Endothelial cell of umbilical vein (primary cell): ENCODE results near the gene MGARP. TPM values are rescaled to one million over a fixed set of nuclear protein-coding genes. Genes with fewer than 3 reads are reported as not detected.

Experiments used
- BruUV-seq: library from RNA; stranded (reverse); fragments of 400-500 nt; replicated peaks from 2 replicates; lab custom pipeline; 2021; lab: Mats Ljungman, UMichigan
- CTCF ChIA-PET: fragments of 300-600, 350-600 bp; sonication (Branson Sonifier 250); formaldehyde crosslinking; loops from one replicate; lab custom pipeline; 2021; ENCODE audit warnings: antibody characterized with exemption, inconsistent platforms; lab: Charles Lee
- POLR2A ChIA-PET: fragments of 300-600, 350-600 bp; sonication (Branson Sonifier 250); formaldehyde crosslinking; loops from one replicate; lab custom pipeline; 2021; ENCODE audit warnings: antibody characterized with exemption, inconsistent platforms; lab: Charles Lee
- DNase-seq: peaks from one replicate; pipeline ENCODE4 v3.0.0-alpha.2; 2011; ENCODE audit warnings: low read depth, low spot score
- FAIRE-seq: peaks from 2 replicates; lab custom pipeline; 2011; peaks lifted over from hg19 to GRCh38; lab: Jason Lieb, UNC
- H2AFZ ChIP-seq: 2 replicates; pipeline ENCODE4 v1.6.0; 2012; ENCODE audit warnings: low read depth, low read length, control low read depth, inconsistent platforms
- H3K27ac ChIP-seq: 2 replicates; pipeline ENCODE4 v1.5.1; 2011; ENCODE audit warnings: low read depth, mild to moderate bottlenecking, control low read depth, low read length, moderate library complexity; ENCODE audit not compliant: insufficient read depth
- H3K27me3 ChIP-seq, 2 experiments: 2 replicates each; pipeline versions ENCODE4 v1.6.0 to v1.6.1; 2011; ENCODE audit warnings: low read length in 2 of 2, mixed read lengths in 1 of 2; ENCODE audit not compliant: control insufficient read depth in 2 of 2, insufficient read depth in 2 of 2
- H3K36me3 ChIP-seq, 2 experiments: 2 replicates in 1 of 2; 3 replicates in 1 of 2; pipeline ENCODE4 v1.5.1; 2011; ENCODE audit warnings: low read length in 2 of 2, mild to moderate bottlenecking in 1 of 2, moderate library complexity in 1 of 2; ENCODE audit not compliant: control insufficient read depth in 2 of 2, insufficient read depth in 2 of 2; ENCODE audit errors: extremely low read depth in 1 of 2
- H3K4me1 ChIP-seq: 3 replicates; pipeline ENCODE4 v1.5.1; 2011; ENCODE audit warnings: mild to moderate bottlenecking, low read length; ENCODE audit not compliant: control insufficient read depth, insufficient read depth; ENCODE audit errors: extremely low read depth
- H3K4me2 ChIP-seq: 2 replicates; pipeline ENCODE4 v1.6.1; 2011; ENCODE audit warnings: low read length, control low read depth, mixed read lengths; ENCODE audit not compliant: insufficient read depth
- H3K4me3 ChIP-seq, 3 experiments: fragments of 200-600 bp in 1 of 3; sonication (generic), shearing (Covaris generic) in 1 of 3; replicated peaks in 1 of 3; 2 replicates each; pipeline ENCODE4 v1.5.1; 2011 to 2016; ENCODE audit warnings: control low read depth in 3 of 3, low read length in 3 of 3, mild to moderate bottlenecking in 2 of 3, inconsistent platforms in 1 of 3, low read depth in 1 of 3, moderate library complexity in 1 of 3; ENCODE audit not compliant: insufficient read depth in 1 of 3
- H3K79me2 ChIP-seq: 2 replicates; pipeline ENCODE4 v1.6.0; 2012; ENCODE audit warnings: low read length, inconsistent platforms; ENCODE audit not compliant: control insufficient read depth, insufficient read depth
- H3K9ac ChIP-seq: replicated peaks from 2 replicates; pipeline ENCODE3; 2011; ENCODE audit warnings: low read length, control low read depth; ENCODE audit not compliant: insufficient read depth; ENCODE audit errors: extremely low read depth
- H3K9me1 ChIP-seq: replicated peaks from 3 replicates; pipeline ENCODE4 v1.6.0; 2011; ENCODE audit warnings: mild to moderate bottlenecking, low read length; ENCODE audit not compliant: control insufficient read depth, insufficient read depth; ENCODE audit errors: extremely low read depth
- H3K9me3 ChIP-seq: replicated peaks from 2 replicates; pipeline ENCODE4 v1.5.1; 2012; ENCODE audit warnings: low read length, inconsistent platforms; ENCODE audit not compliant: control insufficient read depth, insufficient read depth
- H4K20me1 ChIP-seq: replicated peaks from 2 replicates; pipeline ENCODE3; 2011; ENCODE audit warnings: mild to moderate bottlenecking, low read length; ENCODE audit not compliant: control insufficient read depth, insufficient read depth; ENCODE audit errors: extremely low read depth
- EZH2 ChIP-seq: IDR thresholded peaks from 2 replicates; pipeline ENCODE4 v1.6.1; 2012; ENCODE audit warnings: borderline replicate concordance, low read depth, mild to moderate bottlenecking, moderate library complexity, low read length, inconsistent platforms; ENCODE audit not compliant: severe bottlenecking
- FOS ChIP-seq: IDR thresholded peaks from 2 replicates; pipeline ENCODE4 v1.6.1; 2011; ENCODE audit warnings: mild to moderate bottlenecking, low read length, moderate library complexity, borderline replicate concordance; ENCODE audit not compliant: insufficient read depth
- GATA2 ChIP-seq: IDR thresholded peaks from 2 replicates; pipeline ENCODE4 v1.7.0; 2011; ENCODE audit warnings: low read depth, mild to moderate bottlenecking, moderate library complexity, mixed read lengths, low read length; ENCODE audit not compliant: insufficient read length, insufficient read depth
- JUN ChIP-seq: IDR thresholded peaks from 2 replicates; pipeline ENCODE4 v1.6.1; 2011; ENCODE audit warnings: borderline replicate concordance, low read depth; ENCODE audit not compliant: insufficient read length, insufficient read depth
- MAX ChIP-seq: IDR thresholded peaks from 2 replicates; pipeline ENCODE4 v1.6.1; 2011; ENCODE audit not compliant: insufficient read depth, insufficient read length
- MYC ChIP-seq: IDR thresholded peaks from one replicate; pipeline ENCODE4 v1.6.1; 2011; ENCODE audit warnings: mild to moderate bottlenecking, low read depth, low read length
- POLR2A ChIP-seq: IDR thresholded peaks from 2 replicates; pipeline ENCODE4 v1.6.1; 2012; ENCODE audit warnings: low read depth, mild to moderate bottlenecking, control low read depth, low read length
- POLR2AphosphoS5 ChIP-seq: IDR thresholded peaks from 2 replicates; pipeline ENCODE4 v1.6.1; 2012; ENCODE audit warnings: low read depth, mild to moderate bottlenecking, control low read depth, low read length, moderate library complexity; ENCODE audit not compliant: insufficient read depth
- dilution Hi-C: fragments of 300-500 bp; cut with MboI; formaldehyde crosslinking; loops from one replicate; pipeline ENCODE4 v1.15.0; 2019; ENCODE audit warnings: low sequenced_read_pairs; ENCODE audit not compliant: extremely low pct_ligation_motif_present
- intact Hi-C: fragments of 100-400 bp; cut with micrococcal nuclease; formaldehyde crosslinking; loops from one replicate; pipeline ENCODE4 v1.10.0; 2022
- polyA plus RNA-seq, 4 experiments: library from polyadenylated mRNA; depleted of rRNA in 3 of 4; stranded (reverse) in 3 of 4; unstranded in 1 of 4; fragments of >200 nt; gene quantifications; 2 replicates each; pipeline versions ENCODE4 v1.2.1 to v1.2.3, GENCODE V29; 2011 to 2012; ENCODE audit warnings: missing spikeins in 1 of 4
- total RNA-seq: library from RNA; stranded (reverse); gene quantifications from 2 replicates; pipeline ENCODE4 v1.2.3, GENCODE V29; 2021
- TF ChIP-seq, protein P1 (sequence below), 2 donors: IDR thresholded peaks; 1 replicate in 1 of 2; 2 replicates in 1 of 2; pipeline ENCODE4 v1.5.1; 2011; ENCODE audit warnings: low read length in 2 of 2, mild to moderate bottlenecking in 2 of 2, moderate library complexity in 2 of 2, control low read depth in 1 of 2, inconsistent platforms in 1 of 2, low read depth in 1 of 2; ENCODE audit not compliant: insufficient read depth in 1 of 2; ENCODE audit errors: extremely low read depth in 1 of 2

MGARP gene
- total and polyA plus RNA-seq, 2 donors (not counting 3 experiments of a cell fraction or from before 2014, with no cell fraction given), result 25.9 to 26.6 TPM

DNA sequence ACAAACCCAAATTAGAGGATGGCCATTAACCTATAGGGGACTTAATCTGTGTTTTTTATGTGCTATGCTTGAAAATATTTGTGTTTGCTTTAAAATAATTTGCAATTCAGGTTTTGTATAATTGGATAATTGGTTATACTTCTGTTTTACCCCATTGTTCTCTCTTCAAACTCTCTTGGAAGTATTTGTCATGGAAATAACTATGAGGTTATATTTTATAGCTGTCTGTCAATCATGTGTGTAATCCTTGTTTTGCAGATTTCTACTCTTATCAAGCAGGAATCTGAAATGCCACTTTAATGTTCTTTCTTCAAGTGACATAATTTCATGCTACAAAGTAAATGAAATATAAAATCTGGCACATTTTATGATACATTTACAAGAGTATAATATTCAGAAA is 37.6 kb upstream of the MGARP start:
- H3K79me2 ChIP-seq, result peaks cover 99% of the 10 kb centered on the region
- no peaks in the 10 kb centered on the region for H3K36me3 ChIP-seq
- ChIA-PET POLR2A (no interaction called here), CTCF (no interaction called here)
- no peaks in the 10 kb centered on the region for H3K9me1 ChIP-seq
- dilution Hi-C loops, result no loop called here
- no peaks in the 10 kb centered on the region for H3K9me3 ChIP-seq
- H3K9ac ChIP-seq, result no peak overlapping the region
- intact Hi-C loops, result no loop called here
- no peaks in the 10 kb centered on the region for H3K4me1 ChIP-seq
- TF ChIP-seq MAX, result no peak
- no peak for TF ChIP-seq MYC
- no peak for TF ChIP-seq EZH2
- no peak for TF ChIP-seq FOS
- TF ChIP-seq JUN, result no peak
- no peak for TF ChIP-seq POLR2AphosphoS5
- no peak for TF ChIP-seq GATA2
- TF ChIP-seq POLR2A, result no peak
- TF ChIP-seq, protein P1, sequence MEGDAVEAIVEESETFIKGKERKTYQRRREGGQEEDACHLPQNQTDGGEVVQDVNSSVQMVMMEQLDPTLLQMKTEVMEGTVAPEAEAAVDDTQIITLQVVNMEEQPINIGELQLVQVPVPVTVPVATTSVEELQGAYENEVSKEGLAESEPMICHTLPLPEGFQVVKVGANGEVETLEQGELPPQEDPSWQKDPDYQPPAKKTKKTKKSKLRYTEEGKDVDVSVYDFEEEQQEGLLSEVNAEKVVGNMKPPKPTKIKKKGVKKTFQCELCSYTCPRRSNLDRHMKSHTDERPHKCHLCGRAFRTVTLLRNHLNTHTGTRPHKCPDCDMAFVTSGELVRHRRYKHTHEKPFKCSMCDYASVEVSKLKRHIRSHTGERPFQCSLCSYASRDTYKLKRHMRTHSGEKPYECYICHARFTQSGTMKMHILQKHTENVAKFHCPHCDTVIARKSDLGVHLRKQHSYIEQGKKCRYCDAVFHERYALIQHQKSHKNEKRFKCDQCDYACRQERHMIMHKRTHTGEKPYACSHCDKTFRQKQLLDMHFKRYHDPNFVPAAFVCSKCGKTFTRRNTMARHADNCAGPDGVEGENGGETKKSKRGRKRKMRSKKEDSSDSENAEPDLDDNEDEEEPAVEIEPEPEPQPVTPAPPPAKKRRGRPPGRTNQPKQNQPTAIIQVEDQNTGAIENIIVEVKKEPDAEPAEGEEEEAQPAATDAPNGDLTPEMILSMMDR (IDR thresholded peaks at IDR 0.05; ENCODE audit: extremely low read depth in 1 of 2, insufficient read depth in 1 of 2, low read depth in 1 of 2, low read length in 2 of 2), result no peak
- H4K20me1 ChIP-seq, result peaks cover 15% of the 10 kb centered on the region
- H3K4me2 ChIP-seq, result no peak overlapping the region
- FAIRE-seq, result no peak
- no peaks in the 10 kb centered on the region for H3K27me3 ChIP-seq
- no TSS peak for BruUV-seq
- H2AFZ ChIP-seq, result no peak overlapping the region
- H3K27ac ChIP-seq, result no peak overlapping the region
- no peak for DNase-seq
- no peak overlapping the region for H3K4me3 ChIP-seq
